Measurements from ENCODE around the gene CHST3.

DNA sequence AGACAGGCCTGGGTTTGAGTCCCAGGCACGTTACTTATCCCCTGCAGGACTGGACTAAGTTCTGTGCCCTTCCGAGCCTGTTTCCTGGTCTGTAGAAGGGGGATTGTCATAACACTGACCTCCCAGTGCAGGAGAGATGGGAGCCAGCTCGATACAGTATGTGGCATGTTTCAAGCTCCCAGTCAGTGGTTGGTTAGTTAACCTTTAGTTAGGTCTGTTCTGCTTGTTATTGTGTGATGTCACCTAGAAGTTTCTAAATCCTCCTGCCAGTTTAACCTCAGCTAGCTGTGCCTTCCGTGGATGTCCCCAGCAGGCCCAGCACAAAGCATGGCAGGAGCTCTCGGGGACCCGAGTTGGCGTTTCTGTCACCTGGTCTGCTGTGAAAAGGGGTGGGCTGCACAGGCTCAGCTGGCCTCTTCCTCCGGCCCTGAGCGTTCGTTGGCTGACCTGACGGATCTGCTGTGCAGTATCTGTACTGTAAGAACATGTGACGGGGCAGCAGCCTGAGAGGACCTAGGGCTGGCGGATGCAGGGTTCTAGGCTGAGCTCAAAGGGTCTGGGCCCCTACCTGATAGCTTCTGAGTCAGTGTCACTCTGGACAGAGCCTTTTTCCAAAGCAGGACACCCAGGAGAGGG is 71.2 kb downstream of the CHST3 start:
- TF ChIP-seq, protein P1, sequence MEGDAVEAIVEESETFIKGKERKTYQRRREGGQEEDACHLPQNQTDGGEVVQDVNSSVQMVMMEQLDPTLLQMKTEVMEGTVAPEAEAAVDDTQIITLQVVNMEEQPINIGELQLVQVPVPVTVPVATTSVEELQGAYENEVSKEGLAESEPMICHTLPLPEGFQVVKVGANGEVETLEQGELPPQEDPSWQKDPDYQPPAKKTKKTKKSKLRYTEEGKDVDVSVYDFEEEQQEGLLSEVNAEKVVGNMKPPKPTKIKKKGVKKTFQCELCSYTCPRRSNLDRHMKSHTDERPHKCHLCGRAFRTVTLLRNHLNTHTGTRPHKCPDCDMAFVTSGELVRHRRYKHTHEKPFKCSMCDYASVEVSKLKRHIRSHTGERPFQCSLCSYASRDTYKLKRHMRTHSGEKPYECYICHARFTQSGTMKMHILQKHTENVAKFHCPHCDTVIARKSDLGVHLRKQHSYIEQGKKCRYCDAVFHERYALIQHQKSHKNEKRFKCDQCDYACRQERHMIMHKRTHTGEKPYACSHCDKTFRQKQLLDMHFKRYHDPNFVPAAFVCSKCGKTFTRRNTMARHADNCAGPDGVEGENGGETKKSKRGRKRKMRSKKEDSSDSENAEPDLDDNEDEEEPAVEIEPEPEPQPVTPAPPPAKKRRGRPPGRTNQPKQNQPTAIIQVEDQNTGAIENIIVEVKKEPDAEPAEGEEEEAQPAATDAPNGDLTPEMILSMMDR (IDR thresholded peaks at IDR 0.05) = no peak
- no peak for TF ChIP-seq POLR2A (IDR thresholded peaks at IDR 0.05)
